ENCODE measurements around the gene RPA1.
"Not testable (repeated sequence)": the region's sequence is repeated elsewhere in the genome, so short reads cannot be mapped to it uniquely, and the experiment has no call there.

Gene RPA1

DNA sequence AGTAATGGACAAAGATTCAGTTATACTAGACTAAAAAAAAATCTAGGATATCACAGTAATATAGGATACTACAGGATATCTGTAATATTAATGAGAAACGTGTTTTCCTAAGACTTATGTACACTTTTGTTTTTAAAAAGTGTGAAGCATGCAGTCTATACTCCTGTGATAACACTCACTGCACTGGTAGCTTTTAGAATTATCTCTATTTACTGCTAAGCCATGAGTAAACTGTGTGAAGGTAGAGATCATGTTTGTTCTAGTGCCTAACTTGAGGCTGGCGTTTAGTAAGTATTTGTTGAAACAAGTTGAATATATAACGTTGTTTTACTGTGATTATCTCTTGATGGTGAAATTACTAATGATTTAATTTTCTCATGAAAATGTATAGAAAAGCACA lies 23.9 kb downstream of the RPA1 start:
- no peaks in the 10 kb centered on the region for H3K9me3 ChIP-seq (ENCODE audit: control insufficient read depth, low read length)
- no peak overlapping the region for H3K27ac ChIP-seq (ENCODE audit: insufficient read depth, low read depth, low read length, poor library complexity, severe bottlenecking)
- H3K36me3 ChIP-seq (ENCODE audit: control insufficient read depth, insufficient read depth, low read length) = peaks cover 23% of the 10 kb centered on the region
- H3K4me3 ChIP-seq (ENCODE audit: insufficient read depth, low read depth, low read length) = no peak overlapping the region
- 86 to 96% methylated on average over 2 to 3 of the region's 3 CpGs for WGBS, 2 experiments
- H3K4me1 ChIP-seq (ENCODE audit: control insufficient read depth, insufficient read depth, low read length) = no peaks in the 10 kb centered on the region
- H3K27me3 ChIP-seq (ENCODE audit: control insufficient read depth, insufficient read depth, low read length, poor library complexity, severe bottlenecking) = no peaks in the 10 kb centered on the region

DNA sequence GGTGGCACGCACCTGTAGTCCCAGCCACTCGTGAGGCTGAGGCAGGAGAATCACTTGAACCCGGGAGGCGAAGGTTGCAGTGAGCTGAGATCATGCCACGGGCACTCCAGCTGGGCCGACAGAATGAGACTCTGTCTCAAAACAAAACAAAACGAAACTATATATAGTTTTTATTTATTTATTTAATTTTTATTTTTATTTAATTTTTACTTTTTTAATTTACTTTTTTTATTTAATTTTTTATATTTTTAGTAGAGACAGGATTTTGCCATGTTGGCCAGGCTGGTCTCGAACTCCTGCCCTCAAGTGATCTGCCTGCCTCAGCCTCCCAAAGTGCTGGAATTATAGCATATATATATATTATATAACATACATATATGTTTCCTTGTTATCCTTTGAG lies 26.7 kb downstream of the RPA1 start:
- not testable (repeated sequence) for H3K4me1 ChIP-seq (ENCODE audit: control insufficient read depth, insufficient read depth, low read length); H3K27ac ChIP-seq (ENCODE audit: insufficient read depth, low read depth, low read length, poor library complexity, severe bottlenecking); H3K4me3 ChIP-seq (ENCODE audit: insufficient read depth, low read depth, low read length); H3K9me3 ChIP-seq (ENCODE audit: control insufficient read depth, low read length); H3K27me3 ChIP-seq (ENCODE audit: control insufficient read depth, insufficient read depth, low read length, poor library complexity, severe bottlenecking)
- 95 to 97% methylated on average over 5 of the region's 8 CpGs for WGBS, 2 experiments
- H3K36me3 ChIP-seq (ENCODE audit: control insufficient read depth, insufficient read depth, low read length) = peaks cover 21% of the 10 kb centered on the region

DNA sequence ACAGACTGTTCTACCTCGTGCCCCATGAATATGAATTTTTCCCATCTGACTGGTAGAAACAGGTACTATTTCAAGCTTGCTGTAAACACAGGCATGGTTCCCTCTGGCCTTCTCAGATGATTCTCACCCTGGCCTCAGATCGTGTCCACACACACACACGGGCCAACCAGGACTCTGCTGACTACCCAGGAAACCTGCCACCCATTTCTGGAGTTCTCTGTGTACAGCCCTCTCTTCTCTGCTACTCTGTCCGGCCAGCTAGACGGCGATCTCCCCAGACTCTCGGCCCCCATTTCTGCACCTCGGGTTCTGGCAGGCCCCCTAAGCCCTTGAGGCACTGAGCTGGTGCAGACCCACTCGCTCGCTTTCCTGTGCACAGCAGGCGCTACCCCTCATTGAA lies 31.2 kb downstream of the RPA1 start:
- peaks cover 9% of the 10 kb centered on the region for H3K36me3 ChIP-seq (ENCODE audit: control insufficient read depth, insufficient read depth, low read length)
- no peak overlapping the region for H3K27ac ChIP-seq (ENCODE audit: insufficient read depth, low read depth, low read length, poor library complexity, severe bottlenecking)
- H3K4me1 ChIP-seq (ENCODE audit: control insufficient read depth, insufficient read depth, low read length) = no peaks in the 10 kb centered on the region
- no peaks in the 10 kb centered on the region for H3K9me3 ChIP-seq (ENCODE audit: control insufficient read depth, low read length)
- H3K27me3 ChIP-seq (ENCODE audit: control insufficient read depth, insufficient read depth, low read length, poor library complexity, severe bottlenecking) = no peaks in the 10 kb centered on the region
- 94 to 95% methylated on average over 11 of the region's 11 CpGs for WGBS, 2 experiments
- H3K4me3 ChIP-seq (ENCODE audit: insufficient read depth, low read depth, low read length) = no peak overlapping the region

DNA sequence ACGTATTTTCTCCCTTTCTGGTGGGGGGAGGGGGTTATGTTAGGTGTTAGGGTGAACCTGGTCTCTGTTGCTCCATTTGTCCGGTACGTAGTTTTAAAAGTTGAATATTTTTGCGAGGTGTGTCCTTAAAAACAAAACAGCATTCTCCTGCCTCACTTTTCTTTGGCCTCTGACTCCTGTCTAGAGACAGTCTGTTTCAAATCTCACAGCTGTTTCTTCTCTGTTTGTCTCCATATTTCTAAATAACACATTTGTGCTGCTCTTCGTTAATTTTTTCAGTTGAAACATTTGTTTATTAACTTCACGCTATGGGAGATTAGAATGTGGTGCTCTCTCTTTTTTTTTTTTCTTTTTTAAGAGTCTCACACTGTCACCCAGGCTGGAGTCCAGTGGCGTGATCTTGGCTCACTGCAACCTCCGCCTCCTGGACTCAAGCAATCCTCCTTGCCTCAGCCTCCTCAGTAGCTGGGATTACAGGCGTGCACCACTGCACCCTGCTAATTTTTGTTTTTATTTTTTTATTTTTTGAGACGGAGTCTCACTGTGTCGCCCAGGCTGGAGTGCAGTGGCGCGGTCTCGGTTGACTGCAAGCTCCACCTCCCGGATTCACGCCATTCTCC lies 31.7 kb downstream of the RPA1 start:
- Histone ChIP-seq H3K9me3 (ENCODE audit: control insufficient read depth, low read length) (no peaks in the 10 kb centered on the region), H3K4me3 (ENCODE audit: insufficient read depth, low read depth, low read length) (no peak overlapping the region), H3K27me3 (ENCODE audit: control insufficient read depth, insufficient read depth, low read length, poor library complexity, severe bottlenecking) (no peaks in the 10 kb centered on the region), H3K27ac (ENCODE audit: insufficient read depth, low read depth, low read length, poor library complexity, severe bottlenecking) (no peak overlapping the region), H3K36me3 (ENCODE audit: control insufficient read depth, insufficient read depth, low read length) (peaks cover 6% of the 10 kb centered on the region), H3K4me1 (ENCODE audit: control insufficient read depth, insufficient read depth, low read length) (no peaks in the 10 kb centered on the region)
- WGBS, 2 experiments = 96 to 97% methylated on average over 16 of the region's 16 CpGs

DNA sequence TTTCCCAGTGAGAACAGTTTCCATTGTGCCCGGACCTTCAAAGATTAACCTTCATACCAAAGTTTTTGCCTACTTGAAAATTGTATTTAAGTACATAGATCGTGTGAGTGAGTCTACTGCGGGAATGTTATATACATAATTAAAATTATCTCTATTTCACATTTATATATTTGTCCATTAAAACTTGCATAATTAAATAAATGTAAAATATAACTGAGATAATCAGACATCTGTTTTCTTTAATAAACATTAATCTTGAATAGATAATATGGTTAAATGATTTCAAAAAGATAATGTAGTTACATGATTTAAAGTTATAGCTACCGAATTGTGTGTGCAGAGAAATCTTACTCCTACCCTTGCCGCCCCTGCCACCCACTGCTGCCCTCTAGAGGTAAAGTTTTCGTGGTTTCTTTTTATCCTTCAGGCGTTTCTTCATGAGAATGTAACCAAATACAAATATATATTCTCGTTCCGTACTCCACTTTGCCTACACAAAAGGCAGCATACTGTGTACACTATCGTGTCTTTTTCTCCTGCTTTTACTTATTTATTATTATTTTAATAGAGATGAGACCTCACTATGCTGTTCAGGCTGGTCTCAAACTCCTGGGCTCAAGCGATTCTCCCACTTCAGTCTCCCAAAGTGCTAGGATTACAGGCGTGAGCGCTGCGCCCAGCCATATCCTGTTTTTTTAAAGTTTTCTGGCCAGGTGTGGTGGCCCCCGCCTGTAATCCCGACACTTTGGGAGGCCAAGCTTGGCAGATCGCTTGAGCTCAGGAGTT lies 35.6 kb downstream of the RPA1 start:
- peaks cover 11% of the 10 kb centered on the region for H3K36me3 ChIP-seq (ENCODE audit: control insufficient read depth, insufficient read depth, low read length)
- no peak overlapping the region for H3K27ac ChIP-seq (ENCODE audit: insufficient read depth, low read depth, low read length, poor library complexity, severe bottlenecking)
- no peaks in the 10 kb centered on the region for H3K9me3 ChIP-seq (ENCODE audit: control insufficient read depth, low read length)
- 70 to 72% methylated on average over 13 to 14 of the region's 17 CpGs for WGBS, 2 experiments
- no peaks in the 10 kb centered on the region for H3K27me3 ChIP-seq (ENCODE audit: control insufficient read depth, insufficient read depth, low read length, poor library complexity, severe bottlenecking)
- no peaks in the 10 kb centered on the region for H3K4me1 ChIP-seq (ENCODE audit: control insufficient read depth, insufficient read depth, low read length)
- no peak overlapping the region for H3K4me3 ChIP-seq (ENCODE audit: insufficient read depth, low read depth, low read length)

DNA sequence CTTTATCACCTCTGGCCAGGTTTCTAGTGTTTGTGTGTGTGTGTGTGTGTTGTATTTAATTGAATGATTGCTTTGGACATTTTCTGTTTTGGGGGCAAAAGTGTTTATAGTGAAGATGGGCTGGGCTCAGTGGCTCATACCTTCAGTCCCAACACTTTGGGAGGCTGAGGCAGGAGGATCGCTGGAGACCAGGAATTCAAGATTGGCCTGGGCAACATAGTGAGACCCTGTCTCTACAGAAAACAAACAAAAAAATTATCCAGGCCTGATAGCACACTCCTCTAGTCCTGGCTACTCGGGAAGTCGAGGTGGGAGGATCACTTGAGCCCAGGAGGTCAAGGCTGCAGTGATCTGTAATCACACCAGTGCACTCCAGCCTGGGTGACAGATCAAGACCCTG lies 37.5 kb downstream of the RPA1 start:
- 96 to 99% methylated on average over 3 of the region's 3 CpGs for WGBS, 2 experiments
- H3K36me3 ChIP-seq (ENCODE audit: control insufficient read depth, insufficient read depth, low read length) = peaks cover 7% of the 10 kb centered on the region
- no peak overlapping the region for H3K4me3 ChIP-seq (ENCODE audit: insufficient read depth, low read depth, low read length)
- H3K27me3 ChIP-seq (ENCODE audit: control insufficient read depth, insufficient read depth, low read length, poor library complexity, severe bottlenecking) = no peaks in the 10 kb centered on the region
- no peaks in the 10 kb centered on the region for H3K9me3 ChIP-seq (ENCODE audit: control insufficient read depth, low read length)
- no peak overlapping the region for H3K27ac ChIP-seq (ENCODE audit: insufficient read depth, low read depth, low read length, poor library complexity, severe bottlenecking)
- no peaks in the 10 kb centered on the region for H3K4me1 ChIP-seq (ENCODE audit: control insufficient read depth, insufficient read depth, low read length)

DNA sequence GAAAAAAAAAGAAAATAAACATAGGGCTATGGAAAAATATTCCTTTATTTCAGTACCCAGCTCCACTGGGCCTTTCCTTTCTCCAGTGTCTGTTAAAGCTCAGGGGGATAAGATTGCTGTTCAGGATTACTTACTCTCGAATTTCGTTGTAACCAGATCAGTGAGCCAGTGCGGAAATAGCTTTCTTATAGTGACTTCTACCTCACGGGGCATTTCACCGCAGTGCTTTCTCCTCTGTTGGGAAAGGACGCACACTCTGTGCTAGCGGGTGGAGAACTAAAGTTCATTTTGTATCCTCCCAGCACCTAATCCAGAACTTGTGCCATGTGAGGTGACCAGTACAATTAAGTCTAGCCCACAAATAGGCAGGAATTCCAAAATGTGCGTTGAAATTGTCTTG lies 38.3 kb downstream of the RPA1 start:
- Histone ChIP-seq H3K4me3 (ENCODE audit: insufficient read depth, low read depth, low read length) (no peak overlapping the region), H3K4me1 (ENCODE audit: control insufficient read depth, insufficient read depth, low read length) (no peaks in the 10 kb centered on the region), H3K27me3 (ENCODE audit: control insufficient read depth, insufficient read depth, low read length, poor library complexity, severe bottlenecking) (no peaks in the 10 kb centered on the region), H3K9me3 (ENCODE audit: control insufficient read depth, low read length) (no peaks in the 10 kb centered on the region), H3K27ac (ENCODE audit: insufficient read depth, low read depth, low read length, poor library complexity, severe bottlenecking) (no peak overlapping the region), H3K36me3 (ENCODE audit: control insufficient read depth, insufficient read depth, low read length) (peaks cover 7% of the 10 kb centered on the region)
- WGBS, 2 experiments = 95 to 97% methylated on average over 8 of the region's 8 CpGs

DNA sequence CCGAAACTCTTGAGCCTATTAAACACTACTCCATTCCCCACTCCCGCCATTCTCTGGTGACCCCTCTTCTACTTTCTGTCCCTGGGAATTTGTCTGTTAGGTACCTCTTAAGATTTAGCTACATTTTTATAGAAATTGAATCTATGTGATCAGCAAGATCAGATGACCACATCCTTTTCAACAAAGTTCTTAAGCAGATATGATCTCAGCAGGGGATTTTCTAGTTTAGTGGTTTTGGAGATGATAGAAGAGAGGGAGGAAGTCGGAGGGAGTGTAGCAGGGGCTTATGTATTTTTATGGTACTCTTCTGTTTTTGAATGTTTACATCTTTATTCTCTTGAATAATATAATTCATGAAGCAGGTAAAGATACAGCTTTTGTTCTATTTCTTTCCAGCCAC lies 40.8 kb downstream of the RPA1 start:
- 78 to 95% methylated on average over 2 to 3 of the region's 3 CpGs for WGBS, 2 experiments
- Histone ChIP-seq H3K27ac (ENCODE audit: insufficient read depth, low read depth, low read length, poor library complexity, severe bottlenecking) (no peak overlapping the region), H3K27me3 (ENCODE audit: control insufficient read depth, insufficient read depth, low read length, poor library complexity, severe bottlenecking) (no peaks in the 10 kb centered on the region), H3K4me3 (ENCODE audit: insufficient read depth, low read depth, low read length) (no peak overlapping the region), H3K4me1 (ENCODE audit: control insufficient read depth, insufficient read depth, low read length) (no peaks in the 10 kb centered on the region), H3K9me3 (ENCODE audit: control insufficient read depth, low read length) (no peaks in the 10 kb centered on the region), H3K36me3 (ENCODE audit: control insufficient read depth, insufficient read depth, low read length) (peaks cover 12% of the 10 kb centered on the region)

DNA sequence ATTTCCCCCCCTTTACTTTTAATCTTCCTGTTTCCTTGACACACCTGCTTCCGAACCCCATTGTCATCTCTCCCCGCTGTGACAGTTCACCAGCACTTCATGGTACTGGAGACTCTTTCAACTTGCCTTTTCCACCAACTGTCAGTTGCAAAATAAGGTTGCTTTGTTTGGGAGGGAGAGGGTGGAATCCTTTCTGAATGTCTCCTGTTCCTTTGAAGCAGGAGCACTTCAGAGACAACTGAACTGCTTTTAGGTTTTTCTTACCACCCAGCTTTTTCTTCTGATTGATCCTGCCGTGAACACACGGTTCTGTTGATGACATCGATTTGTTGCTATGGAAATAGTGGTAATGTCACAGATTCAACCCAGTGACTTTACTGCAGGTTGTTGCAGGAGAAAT lies 42.0 kb downstream of the RPA1 start:
- Histone ChIP-seq H3K27ac (ENCODE audit: insufficient read depth, low read depth, low read length, poor library complexity, severe bottlenecking) (no peak overlapping the region), H3K27me3 (ENCODE audit: control insufficient read depth, insufficient read depth, low read length, poor library complexity, severe bottlenecking) (no peaks in the 10 kb centered on the region), H3K4me3 (ENCODE audit: insufficient read depth, low read depth, low read length) (no peak overlapping the region), H3K9me3 (ENCODE audit: control insufficient read depth, low read length) (no peaks in the 10 kb centered on the region), H3K36me3 (ENCODE audit: control insufficient read depth, insufficient read depth, low read length) (peaks cover 15% of the 10 kb centered on the region), H3K4me1 (ENCODE audit: control insufficient read depth, insufficient read depth, low read length) (no peaks in the 10 kb centered on the region)
- 94 to 96% methylated on average over 5 of the region's 5 CpGs for WGBS, 2 experiments

DNA sequence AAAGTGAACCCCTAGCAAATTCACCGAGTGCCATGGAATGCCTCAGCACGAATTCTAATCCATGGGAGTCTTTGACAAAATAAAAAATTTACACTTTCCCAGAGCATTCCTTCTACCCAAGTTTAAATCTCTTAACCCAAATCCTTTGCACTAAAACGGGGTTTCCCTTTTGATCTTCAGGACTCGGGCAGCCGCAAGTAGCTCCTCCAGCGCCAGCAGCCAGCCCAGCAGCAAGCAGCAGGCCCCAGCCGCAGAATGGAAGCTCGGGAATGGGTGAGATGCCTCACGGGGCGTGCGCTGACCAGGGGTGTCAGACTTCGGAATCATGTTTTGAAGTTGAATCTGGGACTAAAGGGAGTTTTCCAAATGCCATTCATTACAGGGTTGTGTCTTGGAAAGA lies 42.4 kb downstream of the RPA1 start:
- H3K27me3 ChIP-seq (ENCODE audit: control insufficient read depth, insufficient read depth, low read length, poor library complexity, severe bottlenecking) = no peaks in the 10 kb centered on the region
- H3K27ac ChIP-seq (ENCODE audit: insufficient read depth, low read depth, low read length, poor library complexity, severe bottlenecking) = no peak overlapping the region
- H3K36me3 ChIP-seq (ENCODE audit: control insufficient read depth, insufficient read depth, low read length) = peaks cover 20% of the 10 kb centered on the region
- H3K9me3 ChIP-seq (ENCODE audit: control insufficient read depth, low read length) = no peaks in the 10 kb centered on the region
- H3K4me3 ChIP-seq (ENCODE audit: insufficient read depth, low read depth, low read length) = no peak overlapping the region
- 95 to 96% methylated on average over 12 of the region's 12 CpGs for WGBS, 2 experiments
- no peaks in the 10 kb centered on the region for H3K4me1 ChIP-seq (ENCODE audit: control insufficient read depth, insufficient read depth, low read length)

Measured in ectodermal cell (in vitro differentiated cells).